Measurements from ENCODE around the gene OSBPL6. TPM values are rescaled to one million over a fixed set of nuclear protein-coding genes. Genes with fewer than 3 reads are reported as not detected.

The OSBPL6 gene
- total RNA-seq, 4 donors from 2014 or later = 1.8 to 3.3 (median 2.3) TPM

GRCh38 chr2:178205853-178206521 lies 11.7 kb downstream of the OSBPL6 start:
- Histone ChIP-seq H3K27ac (replicated peaks in 1 of 4) (no peak overlapping the region), H3K27me3 (no peaks in the 10 kb centered on the region), H3K4me3 (no peak overlapping the region), H3K36me3 (no peaks in the 10 kb centered on the region), H3K9me3 (no peaks in the 10 kb centered on the region), H3K4me1 (no peaks in the 10 kb centered on the region)
- TF ChIP-seq POLR2AphosphoS5 (IDR thresholded peaks at IDR 0.05) = no peak
- no peak for TF ChIP-seq POLR2A (IDR thresholded peaks at IDR 0.05; ENCODE audit: low read depth)
- no peak for TF ChIP-seq CTCF (IDR thresholded peaks at IDR 0.05)
- no peak for TF ChIP-seq EP300 (IDR thresholded peaks at IDR 0.05)
- no peak for DNase-seq (ENCODE audit: extremely low spot score)
- intact Hi-C loops (cut with DNase I) = loop anchor here (5.0 kb wide), 1 partner anchor 74 kb away; no protein-coding TSS in a partner anchor
- WGBS = 86% methylated on average over 3 of the region's 3 CpGs

- TF ChIP-seq EP300 (IDR thresholded peaks at IDR 0.05) (no peak), POLR2AphosphoS5 (IDR thresholded peaks at IDR 0.05) (no peak), POLR2A (IDR thresholded peaks at IDR 0.05; ENCODE audit: low read depth) (no peak), CTCF (IDR thresholded peaks at IDR 0.05) (no peak)
- no peaks in the 10 kb centered on the region for H3K27me3 ChIP-seq
- H3K9me3 ChIP-seq = no peaks in the 10 kb centered on the region
- WGBS = 97% methylated on average over 1 of the region's 1 CpG
- no peak overlapping the region for H3K27ac ChIP-seq (replicated peaks in 1 of 4)
- no peak overlapping the region for H3K4me3 ChIP-seq
- intact Hi-C loops (cut with DNase I) = loop anchor here (5.0 kb wide), 1 partner anchor 76 kb away; no protein-coding TSS in a partner anchor
- H3K36me3 ChIP-seq = no peaks in the 10 kb centered on the region
- H3K4me1 ChIP-seq = no peaks in the 10 kb centered on the region
- no peak for DNase-seq (ENCODE audit: extremely low spot score)
Measured at GRCh38 chr2:178208336-178208735, 14.0 kb downstream of the OSBPL6 start.

GRCh38 chr2:178208817-178209216 lies 14.5 kb downstream of the OSBPL6 start:
- Histone ChIP-seq H3K9me3 (no peaks in the 10 kb centered on the region), H3K27me3 (no peaks in the 10 kb centered on the region), H3K4me3 (no peak overlapping the region), H3K4me1 (no peaks in the 10 kb centered on the region), H3K36me3 (no peaks in the 10 kb centered on the region), H3K27ac (replicated peaks in 1 of 4) (no peak overlapping the region)
- TF ChIP-seq POLR2AphosphoS5 (IDR thresholded peaks at IDR 0.05) (no peak), POLR2A (IDR thresholded peaks at IDR 0.05; ENCODE audit: low read depth) (no peak), CTCF (IDR thresholded peaks at IDR 0.05) (peak; percentile 17 to 38 (median 24)), EP300 (IDR thresholded peaks at IDR 0.05) (no peak)
- WGBS = 90% methylated on average over 3 of the region's 3 CpGs
- DNase-seq (ENCODE audit: extremely low spot score) = no peak
- intact Hi-C loops (cut with DNase I) = loop anchor here (5.0 kb wide), 1 partner anchor 77 kb away; no protein-coding TSS in a partner anchor

GRCh38 chr2:178211460-178211859 lies 17.1 kb downstream of the OSBPL6 start:
- intact Hi-C loops (cut with DNase I) = no loop called here
- no peak for DNase-seq (ENCODE audit: extremely low spot score)
- TF ChIP-seq CTCF (IDR thresholded peaks at IDR 0.05) (no peak), POLR2AphosphoS5 (IDR thresholded peaks at IDR 0.05) (no peak), EP300 (IDR thresholded peaks at IDR 0.05) (no peak), POLR2A (IDR thresholded peaks at IDR 0.05; ENCODE audit: low read depth) (no peak)

More at GRCh38 chr2:178211460-178211859, 17.1 kb downstream of the OSBPL6 start:
- Histone ChIP-seq H3K27me3 (no peaks in the 10 kb centered on the region), H3K27ac (replicated peaks in 1 of 4) (no peak overlapping the region), H3K4me1 (no peaks in the 10 kb centered on the region), H3K36me3 (no peaks in the 10 kb centered on the region), H3K9me3 (no peaks in the 10 kb centered on the region), H3K4me3 (no peak overlapping the region)
- WGBS = 93% methylated on average over 3 of the region's 3 CpGs
